HCT116 (cell line): ENCODE results near the gene RGL3. TPM values are rescaled to one million over a fixed set of nuclear protein-coding genes. Genes with fewer than 3 reads are reported as not detected.
A peak's percentile ranks its signal among the peaks of the same experiment; 100 is the strongest.

Source experiments
- ATAC-seq: fragments of 200-7000 bp; cut with Tn5 transposase; 2 replicates; pipeline ENCODE4 v1.9.1; 2020; ENCODE audit warnings: mild to moderate bottlenecking, moderate library complexity
- BruUV-seq: library from RNA; stranded (reverse); fragments of 400-500 nt; replicated peaks from 2 replicates; lab custom pipeline; 2021; lab: Mats Ljungman, UMichigan
- CTCF ChIA-PET: fragments of 300-600 bp; sonication (Branson Sonifier 250); formaldehyde crosslinking; loops from one replicate; lab custom pipeline; 2021; ENCODE audit warnings: antibody characterized with exemption; lab: Charles Lee
- POLR2A ChIA-PET: fragments of 300-600, 350-600 bp; sonication (Branson Sonifier 250); formaldehyde crosslinking; loops from one replicate; lab custom pipeline; 2021; ENCODE audit warnings: antibody characterized with exemption; lab: Charles Lee
- RAD21 ChIA-PET, 2 experiments: fragments of 300-600 bp; sonication (Branson Sonifier 250); formaldehyde crosslinking; loops; one replicate each; lab custom pipeline; 2023; ENCODE audit warnings: low total read pairs in 2 of 2; ENCODE audit not compliant: uncharacterized antibody in 2 of 2, unreplicated experiment in 2 of 2, low non-redundant PET in 1 of 2; lab: Charles Lee
- DNase-seq: peaks from one replicate; pipeline ENCODE4 v3.0.0-alpha.2; 2010; ENCODE audit warnings: low read depth, low spot score
- H2AFZ ChIP-seq: fragments of 200-600 bp; shearing (Covaris generic), sonication (generic); 2 replicates; pipeline ENCODE4 v1.6.1; 2017; ENCODE audit warnings: low read depth, mixed run types, mixed read lengths, antibody characterized with exemption, low read length; ENCODE audit not compliant: poor library complexity, severe bottlenecking
- H3K27ac ChIP-seq: 2 replicates; pipeline ENCODE4 v1.5.1; 2012; ENCODE audit warnings: low read depth, low read length
- H3K27me3 ChIP-seq: fragments of 200-600 bp; sonication (generic); 2 replicates; pipeline ENCODE4 v1.6.1; 2016; ENCODE audit warnings: mixed run types, low read length, mixed read lengths; ENCODE audit not compliant: insufficient read depth
- H3K36me3 ChIP-seq, 2 experiments: fragments of 200-500 bp in 1 of 2; fragments of 200-600 bp in 1 of 2; sonication (Bioruptor generic) in 1 of 2; sonication (generic) in 1 of 2; 2 replicates each; pipeline versions ENCODE4 v1.5.1 to v1.6.1; 2014 to 2016; ENCODE audit warnings: low read length in 2 of 2, inconsistent platforms in 1 of 2, mixed read lengths in 1 of 2, mixed run types in 1 of 2; ENCODE audit not compliant: insufficient read depth in 2 of 2, control insufficient read depth in 1 of 2
- H3K4me1 ChIP-seq, 2 experiments: fragments of 200-600 bp in 1 of 2; sonication (generic) in 1 of 2; 2 replicates each; pipeline versions ENCODE4 v1.5.1 to v1.6.1; 2012 to 2017; ENCODE audit warnings: low read length in 2 of 2, inconsistent platforms in 1 of 2, mild to moderate bottlenecking in 1 of 2, mixed read lengths in 1 of 2, mixed run types in 1 of 2, moderate library complexity in 1 of 2; ENCODE audit not compliant: insufficient read depth in 2 of 2, control insufficient read depth in 1 of 2
- H3K4me2 ChIP-seq: fragments of 200-600 bp; sonication (generic); 2 replicates; pipeline ENCODE4 v1.6.1; 2017; ENCODE audit warnings: mixed run types, low read length, mixed read lengths
- H3K4me3 ChIP-seq, 2 experiments: fragments of 200-600 bp in 1 of 2; sonication (generic) in 1 of 2; replicated peaks in 1 of 2; 2 replicates each; pipeline ENCODE4 v1.5.1; 2011 to 2016; ENCODE audit warnings: low read length in 2 of 2, control low read depth in 1 of 2, low read depth in 1 of 2, mild to moderate bottlenecking in 1 of 2, mixed read lengths in 1 of 2, mixed run types in 1 of 2
- H3K79me2 ChIP-seq: fragments of 200-600 bp; sonication (generic); 2 replicates; pipeline ENCODE4 v1.6.1; 2017; ENCODE audit warnings: mild to moderate bottlenecking, mixed run types, low read length, moderate library complexity, mixed read lengths; ENCODE audit not compliant: insufficient read depth
- H3K9ac ChIP-seq: fragments of 200-600 bp; sonication (generic); 2 replicates; pipeline ENCODE4 v1.6.1; 2016; ENCODE audit warnings: low read length, mixed read lengths
- H3K9me2 ChIP-seq: fragments of 200-600 bp; sonication (generic), shearing (Covaris generic); 2 replicates; pipeline ENCODE4 v1.6.1; 2017; ENCODE audit warnings: mixed run types, mild to moderate bottlenecking, moderate library complexity; ENCODE audit not compliant: insufficient read depth
- H3K9me3 ChIP-seq, 2 experiments: fragments of 200-500 bp in 1 of 2; fragments of 200-600 bp in 1 of 2; sonication (Bioruptor generic) in 1 of 2; sonication (generic) in 1 of 2; 2 replicates each; pipeline ENCODE4 v1.6.1; 2014 to 2017; ENCODE audit warnings: low read length in 2 of 2, mixed read lengths in 2 of 2, inconsistent platforms in 1 of 2, low read depth in 1 of 2, mild to moderate bottlenecking in 1 of 2, mixed run types in 1 of 2, moderate library complexity in 1 of 2; ENCODE audit not compliant: control insufficient read depth in 1 of 2, insufficient read depth in 1 of 2
- H4K20me1 ChIP-seq: fragments of 200-600 bp; sonication (generic), shearing (Covaris generic); 2 replicates; pipeline ENCODE4 v1.6.1; 2017; ENCODE audit warnings: mixed run types, mild to moderate bottlenecking, moderate library complexity; ENCODE audit not compliant: insufficient read depth
- EGR1 ChIP-seq: IDR thresholded peaks from 2 replicates; pipeline ENCODE4 v1.6.1; 2012; ENCODE audit warnings: low read depth
- EZH2 ChIP-seq: fragments of 200-600 bp; sonication (generic); IDR thresholded peaks from 2 replicates; pipeline ENCODE4 v1.6.1; 2017; ENCODE audit warnings: antibody characterized with exemption, mixed run types
- POLR2A ChIP-seq: IDR thresholded peaks from 2 replicates; pipeline ENCODE4 v1.7.0; 2011; ENCODE audit warnings: borderline replicate concordance; ENCODE audit not compliant: insufficient read depth, insufficient read length; ENCODE audit errors: extremely low read depth
- POLR2AphosphoS5 ChIP-seq: IDR thresholded peaks from 2 replicates; pipeline ENCODE4 v1.6.1; 2011; ENCODE audit warnings: mild to moderate bottlenecking, low read depth, low read length, moderate library complexity
- TCF7L2 ChIP-seq: IDR thresholded peaks from 2 replicates; pipeline ENCODE4 v1.7.0; 2011; ENCODE audit warnings: borderline replicate concordance, inconsistent platforms; ENCODE audit not compliant: insufficient read depth, insufficient read length; ENCODE audit errors: extremely low read depth
- YY1 ChIP-seq: IDR thresholded peaks from 2 replicates; pipeline ENCODE4 v1.6.1; 2011; ENCODE audit warnings: low read length, low read depth, moderate library complexity, mild to moderate bottlenecking; ENCODE audit not compliant: insufficient replicate concordance; ENCODE audit errors: extremely low read depth
- ZFX ChIP-seq: fragments of 450-650 bp; IDR thresholded peaks from 2 replicates; pipeline ENCODE4 v1.6.1; 2017
- ZNF274 ChIP-seq: fragments of 200-500 bp; sonication (Bioruptor generic); IDR thresholded peaks from 2 replicates; pipeline ENCODE4 v1.6.1; 2014; ENCODE audit warnings: mild to moderate bottlenecking, low read depth, low read length, inconsistent platforms
- intact Hi-C: fragments of 100-400 bp; cut with micrococcal nuclease; formaldehyde crosslinking; loops from 2 replicates; pipeline ENCODE4 v1.10.0; 2022
- total RNA-seq: library from RNA; stranded (reverse); gene quantifications from one replicate; pipeline ENCODE4 v1.2.1, GENCODE V29; 2021; ENCODE audit not compliant: unreplicated experiment
- TF ChIP-seq, protein P1 (sequence below): IDR thresholded peaks from 2 replicates; pipeline ENCODE4 v1.6.1; 2012; ENCODE audit warnings: low read depth

Gene RGL3
- total RNA-seq, 1 experiment from 2014 or later: 99.2 TPM

DNA sequence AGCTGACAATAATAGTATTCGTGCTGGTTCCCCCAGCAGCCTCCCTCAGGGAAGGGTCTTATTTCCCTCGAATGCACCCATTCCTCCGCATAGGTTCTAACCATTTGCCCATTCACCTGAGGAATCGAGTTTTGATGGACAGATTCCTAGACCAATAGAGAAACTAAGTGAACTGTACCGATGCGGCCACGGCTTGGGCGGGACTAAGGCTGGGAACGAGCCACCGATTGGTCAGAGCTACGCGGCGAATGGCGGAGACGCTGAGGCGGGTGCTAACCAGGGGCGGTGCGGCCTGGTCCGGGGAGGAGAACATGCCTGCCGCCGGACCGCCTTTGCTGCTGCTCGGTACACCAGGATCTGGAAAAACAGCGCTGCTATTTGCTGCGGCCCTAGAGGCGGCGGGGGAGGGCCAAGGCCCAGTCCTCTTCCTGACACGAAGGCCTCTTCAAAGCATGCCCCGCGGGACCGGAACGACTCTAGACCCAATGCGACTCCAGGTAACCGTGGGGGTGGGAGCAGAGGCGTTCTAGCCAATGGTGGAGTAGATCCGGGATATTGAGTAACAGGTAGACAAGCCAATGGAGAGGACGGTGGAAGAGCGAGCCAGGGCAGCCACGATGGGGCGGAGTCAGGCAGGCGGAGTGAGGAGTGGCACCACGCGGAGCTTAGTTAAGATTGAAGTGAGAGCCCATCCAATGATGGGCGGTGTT, 44.5 kb downstream of the RGL3 start, which contains the start of gene SWSAP1:
SWSAP1 (plus strand) TSS at position 234 of the 710 bp plus-strand sequence; CDS start at position 249, 15 bp downstream.
- Histone ChIP-seq H3K4me2 (peak within 1 kb of the TSS; percentile 80), H3K27ac (peak within 1 kb of the TSS; percentile 88), H3K9ac (peak within 1 kb of the TSS; percentile 78), H3K9me3 (no peaks in the 10 kb centered on the region), H3K4me3 (peak within 1 kb of the TSS; percentile 57 to 68), H4K20me1 (no peaks in the 10 kb centered on the region)
- ATAC-seq: peak; percentile 92
- intact Hi-C loops: no loop called here
- RAD21 ChIA-PET: interaction anchor here (0.8 to 1.7 kb wide), 5 partner anchors 9 to 81 kb away, joined by 3 to 6 read pairs (median 4); partner anchors contain the start of gene RGL3 (in 1 of the 2)
- DNase-seq: peak; percentile 99
- TF ChIP-seq POLR2A (peak; percentile 50), EZH2 (no peak), TCF7L2 (peak; percentile 92), POLR2AphosphoS5 (peak; percentile 68), ZFX (peak; percentile 97), EGR1 (no peak), YY1 (no peak), ZNF274 (no peak)
- TF ChIP-seq, protein P1, sequence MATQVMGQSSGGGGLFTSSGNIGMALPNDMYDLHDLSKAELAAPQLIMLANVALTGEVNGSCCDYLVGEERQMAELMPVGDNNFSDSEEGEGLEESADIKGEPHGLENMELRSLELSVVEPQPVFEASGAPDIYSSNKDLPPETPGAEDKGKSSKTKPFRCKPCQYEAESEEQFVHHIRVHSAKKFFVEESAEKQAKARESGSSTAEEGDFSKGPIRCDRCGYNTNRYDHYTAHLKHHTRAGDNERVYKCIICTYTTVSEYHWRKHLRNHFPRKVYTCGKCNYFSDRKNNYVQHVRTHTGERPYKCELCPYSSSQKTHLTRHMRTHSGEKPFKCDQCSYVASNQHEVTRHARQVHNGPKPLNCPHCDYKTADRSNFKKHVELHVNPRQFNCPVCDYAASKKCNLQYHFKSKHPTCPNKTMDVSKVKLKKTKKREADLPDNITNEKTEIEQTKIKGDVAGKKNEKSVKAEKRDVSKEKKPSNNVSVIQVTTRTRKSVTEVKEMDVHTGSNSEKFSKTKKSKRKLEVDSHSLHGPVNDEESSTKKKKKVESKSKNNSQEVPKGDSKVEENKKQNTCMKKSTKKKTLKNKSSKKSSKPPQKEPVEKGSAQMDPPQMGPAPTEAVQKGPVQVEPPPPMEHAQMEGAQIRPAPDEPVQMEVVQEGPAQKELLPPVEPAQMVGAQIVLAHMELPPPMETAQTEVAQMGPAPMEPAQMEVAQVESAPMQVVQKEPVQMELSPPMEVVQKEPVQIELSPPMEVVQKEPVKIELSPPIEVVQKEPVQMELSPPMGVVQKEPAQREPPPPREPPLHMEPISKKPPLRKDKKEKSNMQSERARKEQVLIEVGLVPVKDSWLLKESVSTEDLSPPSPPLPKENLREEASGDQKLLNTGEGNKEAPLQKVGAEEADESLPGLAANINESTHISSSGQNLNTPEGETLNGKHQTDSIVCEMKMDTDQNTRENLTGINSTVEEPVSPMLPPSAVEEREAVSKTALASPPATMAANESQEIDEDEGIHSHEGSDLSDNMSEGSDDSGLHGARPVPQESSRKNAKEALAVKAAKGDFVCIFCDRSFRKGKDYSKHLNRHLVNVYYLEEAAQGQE: no peak
- TF ChIP-seq, all 23 proteins: peak for 4
- CTCF ChIA-PET: interaction anchor here (0.6 to 2.0 kb wide), 12 partner anchors 8 to 161 kb away, joined by 3 to 20 read pairs (median 4); partner anchors contain the start of genes CCDC159, ODAD3, PRKCSH and RAB3D
- peaks cover 5% of the 10 kb centered on the region; the same call in 1 of the 2 replicates for H3K79me2 ChIP-seq
- POLR2A ChIA-PET: interaction anchor here (0.7 to 3.6 kb wide), 15 partner anchors 8 to 154 kb away, joined by 3 to 16 read pairs (median 4); partner anchors contain the start of genes CCDC159, ECSIT, EPOR and ODAD3
- H3K27me3 ChIP-seq: no peaks in the 10 kb centered on the region
- H2AFZ ChIP-seq: peak within 1 kb of the TSS; percentile 65
- TSS peak; percentile 63 for BruUV-seq
- H3K9me2 ChIP-seq: no peaks in the 10 kb centered on the region
- H3K4me1 ChIP-seq: peaks cover 43 to 48% of the 10 kb centered on the region in 2 experiments
- no peaks in the 10 kb centered on the region for H3K36me3 ChIP-seq
